K562 (cell line): ENCODE data around the gene FUNDC1. TPM values are rescaled to one million over a fixed set of nuclear protein-coding genes. Genes with fewer than 3 reads are reported as not detected.

Experiments used
- ATAC-seq: fragments of 200-7000 bp; cut with Tn5 transposase; 3 replicates; pipeline ENCODE4 v1.9.1; 2020; ENCODE audit warnings: moderate library complexity
- BruUV-seq: library from RNA; stranded (reverse); fragments of 400-500 nt; replicated peaks from 2 replicates; lab custom pipeline; 2021; lab: Mats Ljungman, UMichigan
- CTCF ChIA-PET: fragments of 300-600 bp; formaldehyde crosslinking; extraction: SDS; loops from one replicate; lab custom pipeline; 2021; ENCODE audit warnings: low intra/inter-chr PET ratio; lab: Yijun Ruan, JAX
- POLR2A ChIA-PET: fragments of 300-600, 350-650 bp; sonication (Branson Sonifier 250); formaldehyde crosslinking; extraction: SDS; loops from one replicate; lab custom pipeline; 2021; ENCODE audit warnings: antibody characterized with exemption, inconsistent platforms; lab: Yijun Ruan, JAX
- DNase-seq, 4 experiments: peaks; one replicate each; pipeline versions ENCODE4 v3.0.0 to v3.0.0-alpha.2; 2011 to 2018; ENCODE audit warnings: low spot score in 3 of 4, mixed read lengths in 3 of 4; ENCODE audit errors: extremely low read depth in 1 of 4
- FAIRE-seq: peaks from 2 replicates; lab custom pipeline; 2011; peaks lifted over from hg19 to GRCh38; lab: Jason Lieb, UNC
- H2AFZ ChIP-seq: 2 replicates; pipeline ENCODE4 v1.6.0; 2011; ENCODE audit warnings: low read depth, low read length, control low read depth, inconsistent platforms
- H3K27ac ChIP-seq: fragments of 200-600 bp; 3 replicates; pipeline ENCODE4 v1.8.0; 2011; ENCODE audit warnings: low read depth, mild to moderate bottlenecking, control low read depth, inconsistent platforms, low read length, moderate library complexity, mixed read lengths; ENCODE audit errors: extremely low read depth
- H3K27me3 ChIP-seq, 2 experiments: fragments of 300-600 bp in 1 of 2; 2 replicates in 1 of 2; 3 replicates in 1 of 2; pipeline versions ENCODE4 v1.6.0 to v1.8.0; 2011; ENCODE audit warnings: inconsistent platforms in 2 of 2, low read length in 2 of 2, mild to moderate bottlenecking in 1 of 2, mixed read lengths in 1 of 2, moderate library complexity in 1 of 2; ENCODE audit not compliant: control insufficient read depth in 2 of 2, insufficient read depth in 2 of 2
- H3K36me3 ChIP-seq: fragments of 300-600 bp; 3 replicates; pipeline ENCODE4 v1.8.0; 2011; ENCODE audit warnings: mild to moderate bottlenecking, low read length, inconsistent platforms; ENCODE audit not compliant: control insufficient read depth, insufficient read depth
- H3K4me1 ChIP-seq, 2 experiments: fragments of 200-600 bp in 1 of 2; replicated peaks in 1 of 2; 2 replicates in 1 of 2; 3 replicates in 1 of 2; pipeline versions ENCODE4 v1.5.1 to v1.8.0; 2011; ENCODE audit warnings: inconsistent platforms in 2 of 2, low read length in 2 of 2, mild to moderate bottlenecking in 1 of 2, mixed read lengths in 1 of 2, moderate library complexity in 1 of 2; ENCODE audit not compliant: control insufficient read depth in 2 of 2, insufficient read depth in 2 of 2
- H3K4me2 ChIP-seq: 2 replicates; pipeline ENCODE4 v1.6.1; 2011; ENCODE audit warnings: low read length, control low read depth, inconsistent platforms, mixed read lengths; ENCODE audit not compliant: insufficient read depth
- H3K4me3 ChIP-seq: fragments of 200-600 bp; sonication (generic), shearing (Covaris generic); 2 replicates; pipeline ENCODE4 v1.5.1; 2016; ENCODE audit warnings: control low read depth, inconsistent platforms
- H3K79me2 ChIP-seq: fragments of 200-600 bp; 3 replicates; pipeline ENCODE4 v1.8.0; 2011; ENCODE audit warnings: low read length, inconsistent platforms; ENCODE audit not compliant: control insufficient read depth, insufficient read depth
- H3K9ac ChIP-seq, 2 experiments: 2 replicates each; pipeline versions ENCODE4 v1.6.0 to v1.6.1; 2011; ENCODE audit warnings: low read depth in 2 of 2, low read length in 2 of 2, control low read depth in 1 of 2, inconsistent platforms in 1 of 2, mild to moderate bottlenecking in 1 of 2, mixed read lengths in 1 of 2; ENCODE audit not compliant: insufficient read depth in 1 of 2
- H3K9me1 ChIP-seq: one replicate; pipeline ENCODE4 v1.6.0; 2011; ENCODE audit warnings: inconsistent platforms, mild to moderate bottlenecking, low read length, moderate library complexity; ENCODE audit not compliant: control insufficient read depth, insufficient read depth
- H3K9me3 ChIP-seq: replicated peaks from 2 replicates; pipeline ENCODE4 v1.5.1; 2011; ENCODE audit warnings: low read depth, low read length, inconsistent platforms; ENCODE audit not compliant: control insufficient read depth, insufficient read depth
- H4K20me1 ChIP-seq: replicated peaks from 2 replicates; pipeline ENCODE4 v1.6.1; 2011; ENCODE audit warnings: low read length, inconsistent platforms, mixed read lengths; ENCODE audit not compliant: control insufficient read depth, insufficient read depth
- CBFB ChIP-seq: sonication (generic); formaldehyde crosslinking; IDR thresholded peaks from 2 replicates; pipeline ENCODE4 v1.4.0; 2020; ENCODE audit warnings: mild to moderate bottlenecking, missing genetic modification reagents
- MCM5 ChIP-seq: fragments of 450-650 bp; IDR thresholded peaks from 2 replicates; pipeline ENCODE4 v1.6.1; 2016; ENCODE audit warnings: low read depth
- NR3C1 ChIP-seq: sonication (generic); formaldehyde crosslinking; IDR thresholded peaks from 2 replicates; pipeline ENCODE4 v1.8.1; 2022; ENCODE audit warnings: missing genetic modification reagents
- PCBP1 ChIP-seq: fragments of 200-400 bp; formaldehyde crosslinking; IDR thresholded peaks from 2 replicates; pipeline ENCODE4 v1.6.1; 2018; ENCODE audit warnings: mild to moderate bottlenecking, low read depth, low read length; ENCODE audit not compliant: poor library complexity, severe bottlenecking
- RBBP5 ChIP-seq: fragments of 200-600 bp; sonication (generic); IDR thresholded peaks from 2 replicates; pipeline ENCODE4 v1.6.1; 2012; ENCODE audit warnings: borderline replicate concordance, mild to moderate bottlenecking, low read length, control low read depth, inconsistent platforms; ENCODE audit not compliant: insufficient read depth, poor library complexity, severe bottlenecking
- SREBF1 ChIP-seq: fragments of 150-350 bp; IDR thresholded peaks from 2 replicates; pipeline ENCODE4 v1.6.1; 2014; ENCODE audit warnings: antibody characterized with exemption, low read depth, low read length, borderline replicate concordance
- ZFPM2 ChIP-seq: fragments of 250-450 bp; sonication (Bioruptor Pico); IDR thresholded peaks from 2 replicates; pipeline ENCODE4 v1.5.1; 2022; ENCODE audit warnings: mild to moderate bottlenecking
- ZNF311 ChIP-seq: fragments of 250-450 bp; sonication (Bioruptor Pico); IDR thresholded peaks from 2 replicates; pipeline ENCODE4 v1.4.0; 2020; ENCODE audit warnings: mild to moderate bottlenecking, moderate library complexity
- WGBS: fragments of 100-300 bp; shearing (Covaris generic); methylation state at CpG from one replicate; pipeline ENCODE4 v1.1.6; 2016; ENCODE audit warnings: low coverage, mixed read lengths; ENCODE audit not compliant: insufficient coverage; ENCODE audit errors: missing lambda C conversion rate; 5-methylcytosine and 5-hydroxymethylcytosine counted together
- in situ Hi-C: fragments of 300-500 bp; cut with MboI; formaldehyde crosslinking; loops from 4 replicates; pipeline ENCODE4 v1.15.0; 2018; ENCODE audit warnings: inconsistent platforms, mixed read lengths
- intact Hi-C: fragments of 100-400 bp; cut with micrococcal nuclease; formaldehyde crosslinking; loops from 2 replicates; pipeline ENCODE4 v1.14.2; 2022
- polyA plus RNA-seq, 8 experiments: library from polyadenylated mRNA; depleted of rRNA in 4 of 8; stranded (reverse) in 5 of 8; unstranded in 3 of 8; fragments of >200 nt; fragmentation: Nextera tagmentation in 2 of 8; fragmentation: Illumina TruSeq in 1 of 8; extraction: Ambion mirVana in 2 of 8; extraction: Trizol in 1 of 8; gene quantifications; 2 replicates each; pipeline versions ENCODE4 v1.2.1 to v1.2.3, GENCODE V29; 2011 to 2014; ENCODE audit warnings: inconsistent platforms in 1 of 8, missing spikeins in 1 of 8
- total RNA-seq, 7 experiments: library from RNA; depleted of rRNA in 6 of 7; stranded (reverse); fragments of >200 nt in 6 of 7; fragmentation: Illumina TruSeq in 2 of 7; extraction: Trizol in 2 of 7; gene quantifications; 2 replicates each; pipeline versions ENCODE4 v1.2.1 to v1.2.3, GENCODE V29; 2011 to 2021; ENCODE audit warnings: low replicate concordance in 1 of 7
- TF ChIP-seq, protein P1 (sequence below): fragments of 450-650 bp; IDR thresholded peaks from 2 replicates; pipeline ENCODE4 v1.7.0; 2016; ENCODE audit warnings: borderline replicate concordance
- TF ChIP-seq, protein P2 (sequence below): sonication (generic); formaldehyde crosslinking; IDR thresholded peaks from 2 replicates; pipeline ENCODE4 v1.8.1; 2023; ENCODE audit warnings: mild to moderate bottlenecking, missing genetic modification reagents
- TF ChIP-seq, protein P3 (sequence below): fragments of 250-450 bp; sonication (Bioruptor Pico); IDR thresholded peaks from 2 replicates; pipeline ENCODE4 v1.8.0; 2022; ENCODE audit warnings: moderate library complexity, mild to moderate bottlenecking, inconsistent platforms
- TF ChIP-seq, protein P4 (sequence below): fragments of 250-450 bp; sonication (Bioruptor Pico); IDR thresholded peaks from 2 replicates; pipeline ENCODE4 v1.4.0; 2020; ENCODE audit warnings: mild to moderate bottlenecking, moderate library complexity, borderline replicate concordance
- TF ChIP-seq, protein P5 (sequence below): fragments of 250-450 bp; sonication (Bioruptor Pico); IDR thresholded peaks from 2 replicates; pipeline ENCODE4 v1.8.0; 2022; ENCODE audit warnings: moderate library complexity, mild to moderate bottlenecking, inconsistent platforms

The FUNDC1 gene
- total and polyA plus RNA-seq, 9 of the 15 experiments (the other 6 are each of a cell fraction or from before 2014, with no cell fraction given): 15.6 to 59.1 (median 29.3) TPM

DNA sequence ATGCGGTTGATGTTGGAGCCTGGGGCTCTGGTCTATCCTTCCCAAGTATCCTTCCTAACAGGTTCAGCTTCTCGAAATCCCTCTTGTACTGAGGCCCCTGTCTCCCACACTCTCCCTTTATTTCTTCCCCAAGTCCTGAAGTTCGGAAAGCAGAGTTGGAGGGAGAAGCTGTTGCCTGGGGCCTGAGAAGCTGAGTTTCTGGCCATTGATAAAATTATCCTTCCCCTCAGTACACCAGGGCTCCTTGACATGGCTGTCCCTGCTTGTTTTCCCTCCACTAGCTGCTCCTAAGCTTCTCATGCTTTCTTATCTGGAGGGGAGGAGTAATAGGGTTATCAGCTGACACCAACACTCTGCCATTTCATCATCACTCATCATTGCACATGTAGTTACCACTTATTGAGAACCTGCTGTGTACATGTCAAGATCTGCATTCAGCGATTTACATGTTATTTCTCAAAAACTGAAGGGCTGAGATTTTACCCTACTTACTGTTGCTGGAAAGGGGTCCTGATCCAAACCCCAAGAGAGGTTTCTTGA, 58.0 kb downstream of the FUNDC1 start:
- Histone ChIP-seq H2AFZ (peak overlapping the region; percentile 92), H3K27ac (peak overlapping the region; percentile 87), H3K9ac (peak overlapping the region; percentile 48 to 54; a peak in 2 of 4 replicates), H3K4me2 (peak overlapping the region; percentile 69), H3K4me1 (peaks cover 5 to 22% of the 10 kb centered on the region in 2 experiments; a peak in 4 of 5 replicates), H3K4me3 (no peak overlapping the region), H3K27me3 (no peaks in the 10 kb centered on the region), H3K9me1 (no peaks in the 10 kb centered on the region), H3K36me3 (no peaks in the 10 kb centered on the region), H3K79me2 (no peaks in the 10 kb centered on the region), H4K20me1 (no peaks in the 10 kb centered on the region), H3K9me3 (no peaks in the 10 kb centered on the region)
- 11% methylated on average over 4 of the region's 4 CpGs for WGBS
- no TSS peak for BruUV-seq
- intact Hi-C loops: no loop called here
- in situ Hi-C loops: no loop called here
- ChIA-PET POLR2A (interaction anchor here (0.5 to 0.7 kb wide), 3 partner anchors 14 to 515 kb away, joined by 3 to 4 read pairs (median 3); no protein-coding TSS in a partner anchor), CTCF (interaction anchor here (0.6 kb wide), 1 partner anchor 36 kb away, joined by 3 read pairs; no protein-coding TSS in a partner anchor)
- ATAC-seq (peak; percentile 90), FAIRE-seq (peak; percentile 80), DNase-seq (peak; percentile 25 to 68 (median 44))
- no peak for TF ChIP-seq SREBF1
- TF ChIP-seq ZFPM2: no peak
- no peak for TF ChIP-seq PCBP1
- no peak for TF ChIP-seq ZNF311 (CRISPR knock-in tag)
- TF ChIP-seq, protein P1, sequence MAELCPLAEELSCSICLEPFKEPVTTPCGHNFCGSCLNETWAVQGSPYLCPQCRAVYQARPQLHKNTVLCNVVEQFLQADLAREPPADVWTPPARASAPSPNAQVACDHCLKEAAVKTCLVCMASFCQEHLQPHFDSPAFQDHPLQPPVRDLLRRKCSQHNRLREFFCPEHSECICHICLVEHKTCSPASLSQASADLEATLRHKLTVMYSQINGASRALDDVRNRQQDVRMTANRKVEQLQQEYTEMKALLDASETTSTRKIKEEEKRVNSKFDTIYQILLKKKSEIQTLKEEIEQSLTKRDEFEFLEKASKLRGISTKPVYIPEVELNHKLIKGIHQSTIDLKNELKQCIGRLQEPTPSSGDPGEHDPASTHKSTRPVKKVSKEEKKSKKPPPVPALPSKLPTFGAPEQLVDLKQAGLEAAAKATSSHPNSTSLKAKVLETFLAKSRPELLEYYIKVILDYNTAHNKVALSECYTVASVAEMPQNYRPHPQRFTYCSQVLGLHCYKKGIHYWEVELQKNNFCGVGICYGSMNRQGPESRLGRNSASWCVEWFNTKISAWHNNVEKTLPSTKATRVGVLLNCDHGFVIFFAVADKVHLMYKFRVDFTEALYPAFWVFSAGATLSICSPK: no peak
- TF ChIP-seq, protein P2, sequence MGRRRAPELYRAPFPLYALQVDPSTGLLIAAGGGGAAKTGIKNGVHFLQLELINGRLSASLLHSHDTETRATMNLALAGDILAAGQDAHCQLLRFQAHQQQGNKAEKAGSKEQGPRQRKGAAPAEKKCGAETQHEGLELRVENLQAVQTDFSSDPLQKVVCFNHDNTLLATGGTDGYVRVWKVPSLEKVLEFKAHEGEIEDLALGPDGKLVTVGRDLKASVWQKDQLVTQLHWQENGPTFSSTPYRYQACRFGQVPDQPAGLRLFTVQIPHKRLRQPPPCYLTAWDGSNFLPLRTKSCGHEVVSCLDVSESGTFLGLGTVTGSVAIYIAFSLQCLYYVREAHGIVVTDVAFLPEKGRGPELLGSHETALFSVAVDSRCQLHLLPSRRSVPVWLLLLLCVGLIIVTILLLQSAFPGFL (CRISPR knock-in tag): no peak
- TF ChIP-seq, protein P3, sequence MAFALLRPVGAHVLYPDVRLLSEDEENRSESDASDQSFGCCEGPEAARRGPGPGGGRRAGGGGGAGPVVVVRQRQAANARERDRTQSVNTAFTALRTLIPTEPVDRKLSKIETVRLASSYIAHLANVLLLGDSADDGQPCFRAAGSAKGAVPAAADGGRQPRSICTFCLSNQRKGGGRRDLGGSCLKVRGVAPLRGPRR (CRISPR knock-in tag): no peak
- TF ChIP-seq, protein P4, sequence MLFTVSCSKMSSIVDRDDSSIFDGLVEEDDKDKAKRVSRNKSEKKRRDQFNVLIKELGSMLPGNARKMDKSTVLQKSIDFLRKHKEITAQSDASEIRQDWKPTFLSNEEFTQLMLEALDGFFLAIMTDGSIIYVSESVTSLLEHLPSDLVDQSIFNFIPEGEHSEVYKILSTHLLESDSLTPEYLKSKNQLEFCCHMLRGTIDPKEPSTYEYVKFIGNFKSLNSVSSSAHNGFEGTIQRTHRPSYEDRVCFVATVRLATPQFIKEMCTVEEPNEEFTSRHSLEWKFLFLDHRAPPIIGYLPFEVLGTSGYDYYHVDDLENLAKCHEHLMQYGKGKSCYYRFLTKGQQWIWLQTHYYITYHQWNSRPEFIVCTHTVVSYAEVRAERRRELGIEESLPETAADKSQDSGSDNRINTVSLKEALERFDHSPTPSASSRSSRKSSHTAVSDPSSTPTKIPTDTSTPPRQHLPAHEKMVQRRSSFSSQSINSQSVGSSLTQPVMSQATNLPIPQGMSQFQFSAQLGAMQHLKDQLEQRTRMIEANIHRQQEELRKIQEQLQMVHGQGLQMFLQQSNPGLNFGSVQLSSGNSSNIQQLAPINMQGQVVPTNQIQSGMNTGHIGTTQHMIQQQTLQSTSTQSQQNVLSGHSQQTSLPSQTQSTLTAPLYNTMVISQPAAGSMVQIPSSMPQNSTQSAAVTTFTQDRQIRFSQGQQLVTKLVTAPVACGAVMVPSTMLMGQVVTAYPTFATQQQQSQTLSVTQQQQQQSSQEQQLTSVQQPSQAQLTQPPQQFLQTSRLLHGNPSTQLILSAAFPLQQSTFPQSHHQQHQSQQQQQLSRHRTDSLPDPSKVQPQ (CRISPR knock-in tag): no peak
- no peak for TF ChIP-seq NR3C1
- TF ChIP-seq RBBP5: no peak
- no peak for TF ChIP-seq MCM5
- no peak for TF ChIP-seq CBFB (CRISPR knock-in tag)
- TF ChIP-seq, protein P5, sequence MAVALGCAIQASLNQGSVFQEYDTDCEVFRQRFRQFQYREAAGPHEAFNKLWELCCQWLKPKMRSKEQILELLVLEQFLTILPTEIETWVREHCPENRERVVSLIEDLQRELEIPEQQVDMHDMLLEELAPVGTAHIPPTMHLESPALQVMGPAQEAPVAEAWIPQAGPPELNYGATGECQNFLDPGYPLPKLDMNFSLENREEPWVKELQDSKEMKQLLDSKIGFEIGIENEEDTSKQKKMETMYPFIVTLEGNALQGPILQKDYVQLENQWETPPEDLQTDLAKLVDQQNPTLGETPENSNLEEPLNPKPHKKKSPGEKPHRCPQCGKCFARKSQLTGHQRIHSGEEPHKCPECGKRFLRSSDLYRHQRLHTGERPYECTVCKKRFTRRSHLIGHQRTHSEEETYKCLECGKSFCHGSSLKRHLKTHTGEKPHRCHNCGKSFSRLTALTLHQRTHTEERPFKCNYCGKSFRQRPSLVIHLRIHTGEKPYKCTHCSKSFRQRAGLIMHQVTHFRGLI: no peak
